Retinal pigment epithelial cell (primary cell): ENCODE data around the gene C1orf87.

Source experiments
- DNase-seq: peaks from one replicate; pipeline ENCODE4 v3.0.0-alpha.2; 2010; ENCODE audit warnings: low read depth
- H3K4me3 ChIP-seq: 2 replicates; pipeline ENCODE4 v1.5.1; 2011; ENCODE audit warnings: mild to moderate bottlenecking, low read length, control low read depth, moderate library complexity
- CTCF ChIP-seq: conservative IDR thresholded peaks from 2 replicates; pipeline ENCODE4 v1.5.1; 2011; ENCODE audit warnings: low read depth, low read length, control low read depth, inconsistent platforms

The C1orf87 gene

GRCh38 chr1:60073605-60074278 lies at the start of gene C1orf87:
Gene C1orf87 (minus strand): TSS chr1:60073770. CDS start chr1:60072643, 1,127 bp downstream.
- H3K4me3 ChIP-seq: peak within 1 kb of the TSS; percentile 36
- no peak for DNase-seq
- TF ChIP-seq CTCF: no peak

GRCh38 chr1:60118085-60118484 lies 44.5 kb upstream of the C1orf87 start:
- DNase-seq: no peak
- no peak overlapping the region for H3K4me3 ChIP-seq
- no peak for TF ChIP-seq CTCF

GRCh38 chr1:60114745-60115318 lies 41.3 kb upstream of the C1orf87 start:
- no peak for DNase-seq
- TF ChIP-seq CTCF: no peak
- H3K4me3 ChIP-seq: no peak overlapping the region

- no peak overlapping the region for H3K4me3 ChIP-seq
- TF ChIP-seq CTCF: no peak
- DNase-seq: no peak
These were observed 40.0 kb upstream of the C1orf87 start for GRCh38 chr1:60113596-60113995.

GRCh38 chr1:60113028-60113427 lies 39.5 kb upstream of the C1orf87 start:
- no peak overlapping the region for H3K4me3 ChIP-seq
- no peak for TF ChIP-seq CTCF
- DNase-seq: no peak

GRCh38 chr1:60111716-60112115 lies 38.1 kb upstream of the C1orf87 start:
- no peak overlapping the region for H3K4me3 ChIP-seq
- no peak for TF ChIP-seq CTCF
- no peak for DNase-seq

GRCh38 chr1:60111118-60111517 lies 37.5 kb upstream of the C1orf87 start:
- TF ChIP-seq CTCF: no peak
- no peak overlapping the region for H3K4me3 ChIP-seq
- DNase-seq: no peak
